HK-2 (cell line): Measurements from ENCODE around the gene ZNF121.

Source experiments
- DNase-seq: peaks from one replicate; pipeline ENCODE4 v3.0.0-alpha.2; 2018; ENCODE audit not compliant: unreplicated experiment

The ZNF121 gene

GRCh38 chr19:9538183-9539058, 45.9 kb downstream of the ZNF121 start, which contains the start of gene ZNF426:
Gene ZNF426, minus strand, starts transcription at chr19:9538645. Its CDS starts 2,413 bp downstream, at chr19:9536232.
- DNase-seq: peak; percentile 82

GRCh38 chr19:9535934-9536333, 48.4 kb downstream of the ZNF121 start:
- DNase-seq: no peak

GRCh38 chr19:9531933-9532332, 52.4 kb downstream of the ZNF121 start:
- DNase-seq: no peak

GRCh38 chr19:9528757-9529336, 55.5 kb downstream of the ZNF121 start:
- no peak for DNase-seq

- DNase-seq: no peak
Measured at GRCh38 chr19:9523885-9524474, 60.3 kb downstream of the ZNF121 start.
